HUDEP-2 (cell line): ENCODE data around the gene SNAPC1.

Source experiments
- DNase-seq, 76 experiments: peaks; one replicate each; lab custom pipeline; 2025; ENCODE audit not compliant: unreplicated experiment in 76 of 76; lab: John Stamatoyannopoulos, UW

The SNAPC1 gene

DNA sequence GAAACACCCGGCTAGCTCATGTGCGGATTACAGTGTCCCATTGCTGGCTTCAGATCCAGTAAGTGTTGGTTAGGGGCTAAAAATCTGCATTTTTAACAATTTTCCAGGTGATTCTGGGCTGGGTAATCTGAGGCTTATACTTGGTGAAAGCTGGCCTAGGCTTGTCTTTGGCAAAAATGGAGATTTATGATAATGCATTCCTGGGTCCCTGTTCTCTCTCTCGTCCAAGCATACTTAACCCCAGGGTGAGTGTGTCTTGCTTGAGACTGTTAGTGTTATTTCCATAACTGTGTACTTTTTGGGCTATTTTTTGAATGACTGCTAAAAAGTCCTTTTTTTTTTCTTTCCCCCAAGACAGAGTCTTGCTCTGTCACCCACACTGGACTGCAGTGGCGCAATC lies 43.2 kb downstream of the SNAPC1 start:
- no peak for DNase-seq

DNA sequence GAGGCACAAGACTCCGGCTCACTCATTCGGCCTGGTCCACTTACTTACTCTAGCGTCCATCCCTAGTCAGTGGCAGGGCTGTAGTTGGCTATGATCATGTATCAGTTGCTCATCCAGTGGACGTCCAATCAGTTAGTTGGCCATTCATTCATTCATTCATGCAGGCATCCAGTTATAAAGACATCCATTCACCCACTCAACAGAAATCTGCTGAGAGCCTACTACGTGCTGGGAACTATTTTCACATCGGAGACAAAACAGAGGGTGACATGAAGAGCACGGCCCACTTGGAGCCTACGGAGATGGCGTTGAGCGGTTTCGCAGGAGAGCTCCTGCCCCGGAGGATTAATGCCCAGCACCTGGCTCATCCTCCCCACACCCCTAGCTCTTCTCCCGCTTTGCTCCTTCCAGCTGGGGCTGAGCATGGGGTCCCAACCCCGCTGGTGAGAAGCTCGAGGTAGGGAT lies 49.7 kb downstream of the SNAPC1 start:
- no peak for DNase-seq

DNA sequence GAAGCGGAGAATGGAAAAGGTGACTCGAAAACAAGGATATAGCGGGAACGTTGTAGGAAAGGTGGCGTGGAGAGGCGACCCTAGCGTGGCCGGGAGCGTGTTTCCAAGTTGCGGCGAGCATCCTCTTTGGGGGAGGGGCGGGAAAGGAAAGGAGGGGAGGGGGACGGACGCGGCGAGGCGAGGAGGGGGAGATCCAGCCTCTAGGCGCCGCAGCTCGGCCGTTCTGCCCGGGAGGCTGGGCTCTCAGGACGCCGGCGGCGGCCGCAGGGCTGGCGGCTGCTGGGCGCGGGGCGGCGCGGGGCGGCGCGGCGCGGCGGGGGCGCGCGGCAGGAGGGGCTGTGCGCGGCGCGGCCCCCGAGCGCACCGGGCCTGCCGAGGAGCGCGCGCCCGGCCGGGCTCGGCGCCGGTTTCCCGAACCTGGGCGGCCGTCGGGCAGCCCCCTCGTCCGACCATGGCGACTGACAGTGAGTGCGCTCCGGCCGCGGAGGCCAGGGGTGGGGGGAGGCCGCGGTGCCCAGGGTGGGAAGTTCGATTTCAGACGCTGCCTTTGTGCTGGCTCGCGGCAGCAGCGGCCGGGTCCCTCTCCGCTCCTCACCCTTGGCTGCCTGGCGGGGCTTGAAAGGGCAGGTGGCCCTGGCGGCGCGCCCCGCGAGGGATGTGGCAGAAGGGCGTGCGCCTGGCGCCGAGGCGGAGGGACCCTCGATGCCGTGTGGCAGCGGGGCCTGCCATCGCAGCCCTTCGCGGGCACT lies 50.3 kb downstream of the SNAPC1 start, which contains the start of gene SYT16:
Gene SYT16 (plus strand): TSS at position 357 of the 749 bp plus-strand sequence.
- DNase-seq: no peak

DNA sequence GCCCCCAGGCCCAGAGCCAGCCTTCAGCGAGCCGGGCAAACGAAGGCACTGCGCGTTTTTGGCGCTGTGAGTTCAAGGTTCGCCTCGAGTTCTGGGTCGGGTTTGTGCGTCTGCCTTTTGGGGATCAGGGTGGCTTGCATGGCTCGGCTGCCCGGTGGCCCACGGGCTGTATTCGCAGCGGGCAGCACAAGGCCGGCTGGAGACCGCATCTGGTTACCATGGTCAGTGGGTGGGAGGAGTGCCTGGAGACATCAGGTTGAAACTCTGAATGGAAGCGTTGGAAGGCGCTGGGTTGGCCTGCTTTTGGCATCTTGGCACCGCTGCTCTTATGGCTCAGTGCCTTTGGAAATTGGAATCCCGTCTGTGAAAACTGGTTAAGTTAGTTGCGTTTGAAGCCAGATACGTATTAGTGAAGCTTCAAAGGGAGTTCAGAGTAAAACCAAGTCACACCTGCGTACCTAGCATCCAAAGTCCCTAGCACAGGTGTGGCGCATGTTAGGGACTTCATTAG lies 50.9 kb downstream of the SNAPC1 start:
- no peak for DNase-seq

DNA sequence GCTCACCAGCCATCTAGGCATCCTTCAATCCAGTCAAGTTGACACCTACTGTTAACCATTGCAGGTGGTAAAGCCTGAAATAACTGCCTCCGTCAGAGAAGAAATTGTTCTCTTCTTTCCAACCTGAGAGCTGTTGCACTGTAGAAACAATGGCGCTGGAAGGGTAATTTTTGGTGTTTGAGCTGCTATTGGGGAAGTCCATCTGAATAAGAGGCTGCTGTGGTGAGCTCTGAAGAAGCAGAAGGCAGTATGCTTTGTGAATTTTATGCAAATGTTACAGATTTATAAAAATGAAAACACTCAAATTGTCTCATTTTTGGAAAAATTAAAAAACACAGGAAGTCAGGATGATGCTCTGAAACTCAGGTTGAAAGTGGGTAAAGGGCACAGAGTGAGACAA lies 60.2 kb downstream of the SNAPC1 start:
- DNase-seq: no peak

DNA sequence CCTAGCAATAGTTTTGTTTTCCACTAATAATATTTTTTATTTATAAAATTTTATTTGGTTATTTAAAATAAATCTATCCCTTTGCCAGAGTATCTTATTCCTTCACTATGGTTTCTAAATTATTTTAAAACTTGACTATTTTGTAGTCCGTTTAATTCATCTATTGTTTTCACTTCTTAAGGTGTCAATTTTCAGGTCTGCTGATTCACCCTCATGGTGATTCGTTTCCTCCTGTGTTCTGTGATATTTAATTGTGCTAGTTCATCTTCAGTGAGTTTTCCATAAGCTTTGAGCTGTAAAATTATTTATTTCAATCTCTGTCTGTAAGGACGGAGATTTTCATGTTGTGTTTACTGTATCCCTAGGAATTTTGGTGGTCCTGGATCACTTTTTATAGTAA lies 70.6 kb downstream of the SNAPC1 start:
- DNase-seq: no peak

DNA sequence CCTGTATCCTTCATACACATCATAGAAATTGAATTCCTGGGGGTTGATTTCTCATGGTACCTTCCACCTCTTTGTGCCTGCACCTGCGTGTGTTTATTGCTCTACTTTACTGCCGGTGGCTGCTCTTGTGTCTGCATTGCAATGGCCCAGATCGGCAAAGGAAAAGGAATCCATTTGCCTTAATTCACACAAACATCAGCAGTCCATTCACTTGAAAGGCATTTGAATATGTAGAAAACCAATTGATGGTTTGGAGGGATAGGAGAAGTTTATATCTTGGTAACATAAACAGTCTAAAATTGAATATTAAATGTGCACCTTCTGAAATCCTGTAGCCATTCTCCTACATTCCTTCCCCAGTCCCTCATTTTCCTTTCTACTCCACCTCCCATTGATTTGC lies 74.0 kb downstream of the SNAPC1 start:
- DNase-seq: no peak

DNA sequence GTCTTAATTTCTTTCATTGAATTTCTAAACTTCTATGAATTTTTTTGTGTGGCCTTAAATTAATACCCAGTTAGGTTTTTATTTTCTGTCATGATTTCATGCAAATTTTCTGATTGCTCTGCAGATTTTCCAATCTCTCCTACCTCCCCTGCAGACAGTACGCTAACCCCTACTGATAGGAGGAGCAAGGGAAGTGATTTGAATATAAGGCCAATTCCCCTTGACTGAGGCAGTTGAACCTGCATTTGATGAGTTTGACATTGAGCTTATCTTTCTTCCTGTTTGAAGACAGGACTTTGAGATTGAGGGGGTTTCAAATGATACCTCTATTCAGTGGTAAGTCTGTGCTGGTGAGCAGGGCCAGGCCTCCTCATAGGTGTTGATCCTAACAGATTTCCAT lies 74.6 kb downstream of the SNAPC1 start:
- no peak for DNase-seq

DNA sequence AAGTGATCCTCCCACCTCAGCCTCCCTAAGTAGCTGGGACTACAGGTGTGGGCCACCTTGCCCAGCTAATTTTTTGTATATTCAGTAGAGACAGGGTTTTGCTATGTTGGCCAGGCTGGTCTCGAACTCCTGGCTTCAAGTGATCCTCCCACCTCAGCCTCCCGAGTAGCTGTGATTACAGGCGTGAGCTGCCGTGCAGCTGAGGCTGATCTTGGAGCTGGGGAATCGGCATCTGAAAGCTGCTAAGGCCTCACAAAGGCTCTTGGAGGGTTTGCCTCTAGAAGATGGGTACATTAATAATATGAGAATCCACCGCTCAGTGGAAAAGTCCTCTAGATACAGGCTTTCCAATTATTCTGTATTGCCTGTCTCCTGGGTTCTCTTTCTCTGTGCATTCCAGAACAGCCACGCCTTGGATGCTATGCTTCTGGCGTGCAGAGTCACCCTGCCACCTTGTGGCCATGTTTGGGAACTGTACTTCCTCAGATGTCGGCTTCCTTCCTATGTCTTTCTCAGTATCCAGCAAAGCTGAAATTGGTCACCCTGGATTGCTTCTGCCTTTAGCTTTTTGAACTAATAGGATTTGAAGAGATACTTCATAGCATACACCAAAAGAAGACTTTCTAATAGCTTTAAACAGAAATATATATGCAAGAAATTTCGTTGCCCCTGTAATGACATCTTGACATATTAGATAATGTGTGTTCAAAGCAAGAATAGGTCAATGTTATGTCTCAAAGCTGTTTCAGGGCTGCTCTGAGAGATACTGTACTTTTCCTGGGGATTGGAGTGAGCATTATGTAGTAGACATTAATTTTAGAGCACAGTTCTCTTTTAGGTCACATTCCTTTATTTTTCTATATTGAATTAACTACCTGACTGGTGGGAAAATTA lies 75.4 kb downstream of the SNAPC1 start:
- DNase-seq: peak in 59 of 76 experiments; percentile 1 to 67 (median 34)

DNA sequence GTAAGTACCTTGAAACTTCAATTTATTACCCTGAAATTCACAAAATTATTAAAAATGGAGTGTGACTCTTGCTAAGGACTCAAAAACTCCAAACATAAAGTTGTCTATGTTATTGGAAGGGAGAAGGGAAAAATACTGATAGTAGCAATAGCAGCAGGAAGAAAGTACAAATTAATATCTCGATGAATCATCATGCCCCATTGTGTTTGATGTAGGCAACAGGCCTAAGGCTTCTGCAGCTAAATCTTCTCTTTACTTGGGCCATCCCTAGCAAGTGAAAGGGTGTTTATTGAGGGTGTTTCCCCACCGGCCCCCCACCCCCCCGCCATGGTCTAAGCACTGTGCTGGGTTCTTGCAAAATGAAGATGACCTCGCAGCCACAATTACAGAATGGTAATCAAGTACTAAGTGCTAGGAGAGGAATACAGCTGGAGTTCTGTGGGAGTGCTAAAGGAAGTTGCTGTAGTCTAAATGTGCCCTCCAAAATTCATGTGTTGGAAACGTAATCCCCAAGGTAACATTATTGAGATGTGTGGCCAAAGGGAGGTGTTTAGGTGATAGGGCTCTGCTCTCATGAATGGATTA lies 76.5 kb downstream of the SNAPC1 start:
- no peak for DNase-seq

DNA sequence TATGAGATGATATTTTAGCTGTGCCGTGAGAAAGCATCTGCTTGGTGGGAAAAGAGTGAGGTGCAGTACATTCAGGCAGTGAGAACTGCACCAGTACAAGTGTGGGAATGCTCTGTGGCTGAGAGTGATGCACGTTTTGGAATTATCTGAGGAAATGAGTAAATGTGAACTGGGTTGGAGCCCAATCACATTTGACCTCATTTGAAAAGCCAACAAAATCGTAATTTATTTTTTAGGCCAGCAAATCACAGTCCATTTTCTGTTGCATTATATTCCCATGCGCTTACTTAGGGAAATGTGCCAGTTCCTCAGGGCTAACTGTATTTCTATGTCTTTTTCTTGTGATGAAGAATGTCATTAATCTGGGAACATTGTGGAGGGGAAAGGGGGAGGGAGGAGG lies 77.3 kb downstream of the SNAPC1 start:
- DNase-seq: no peak

DNA sequence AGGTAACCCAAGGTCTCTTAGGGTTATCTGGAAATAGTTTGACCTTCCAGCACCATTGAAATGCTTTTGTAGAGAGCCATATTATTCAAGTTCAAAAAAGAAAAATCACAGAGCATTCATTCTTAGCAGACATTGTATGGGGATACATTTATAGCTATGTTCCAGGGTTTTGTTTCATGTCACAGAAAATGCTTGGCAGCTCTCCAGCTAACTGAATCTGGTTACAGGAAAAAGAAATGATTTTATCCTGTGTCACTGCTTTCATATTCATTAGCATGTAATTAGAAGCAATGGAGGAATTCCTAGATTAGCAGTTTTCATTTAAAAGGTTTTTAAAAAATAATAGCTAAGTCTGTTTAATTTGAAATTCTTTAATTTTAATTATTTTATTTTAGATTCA lies 78.9 kb downstream of the SNAPC1 start:
- DNase-seq: no peak
